ENCODE results near the gene LPP. TPM values are rescaled to one million over a fixed set of nuclear protein-coding genes. Genes with fewer than 3 reads are reported as not detected.
"Not testable (repeated sequence)": the region's sequence is repeated elsewhere in the genome, so short reads cannot be mapped to it uniquely, and the experiment has no call there.

The LPP gene
- total RNA-seq, 1 experiment from 2014 or later, result 22.1 TPM

DNA sequence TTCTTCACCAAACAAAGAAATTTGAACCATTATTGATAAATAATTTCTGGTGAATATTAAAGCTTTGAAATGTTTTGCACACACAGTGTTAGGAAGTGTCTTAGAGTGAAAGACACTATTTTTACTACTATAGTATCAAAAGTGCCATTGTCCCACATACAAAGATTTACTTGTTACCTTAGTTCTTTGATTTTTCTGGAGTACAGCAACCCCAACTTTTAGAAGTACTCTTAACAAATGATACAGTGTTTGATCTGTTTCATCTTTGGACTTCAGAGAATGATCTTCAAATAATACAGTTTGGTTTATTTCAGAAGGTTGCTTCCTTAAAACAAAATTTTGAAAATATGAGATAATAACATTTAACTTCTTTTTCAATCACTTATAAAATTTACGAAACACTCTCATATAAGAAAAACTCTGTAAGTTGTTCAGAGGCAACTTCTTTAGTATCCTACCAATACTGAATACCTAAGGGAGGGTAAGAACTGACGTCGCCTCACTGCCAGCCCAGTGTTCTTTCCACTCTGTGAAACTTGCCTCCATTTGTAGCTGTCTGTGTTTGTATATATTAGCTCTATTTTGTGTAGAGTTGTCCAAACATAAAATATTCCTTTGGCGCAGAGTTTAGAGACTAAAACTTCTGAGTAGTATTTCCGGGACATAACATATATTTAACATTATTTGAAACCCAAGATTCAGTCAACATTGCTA, 464.2 kb downstream of the LPP start:
- DNase-seq (ENCODE audit: low spot score), result no peak

DNA sequence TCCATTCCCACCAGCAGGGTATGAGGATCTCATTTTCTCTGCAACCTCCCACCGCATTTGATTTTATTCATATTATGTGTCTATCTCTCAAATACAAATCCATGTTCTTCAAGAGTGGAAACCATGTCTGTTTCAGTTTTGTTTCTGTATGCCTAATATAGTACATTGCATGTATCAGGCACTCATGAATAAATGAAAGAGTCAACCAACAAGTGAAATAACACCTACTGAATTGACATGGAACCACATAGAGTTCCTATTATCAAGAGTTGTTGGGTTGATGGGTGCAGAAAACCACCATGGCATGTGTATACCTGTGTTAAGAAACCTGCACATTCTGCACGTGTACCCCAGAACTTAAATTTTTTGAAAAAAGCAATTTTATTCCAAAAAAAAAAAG, 466.8 kb downstream of the LPP start:
- no peak for DNase-seq (ENCODE audit: low spot score)

GRCh38 chr3:188624384-188624783, 470.4 kb downstream of the LPP start:
- no peak for DNase-seq (ENCODE audit: low spot score)

DNA sequence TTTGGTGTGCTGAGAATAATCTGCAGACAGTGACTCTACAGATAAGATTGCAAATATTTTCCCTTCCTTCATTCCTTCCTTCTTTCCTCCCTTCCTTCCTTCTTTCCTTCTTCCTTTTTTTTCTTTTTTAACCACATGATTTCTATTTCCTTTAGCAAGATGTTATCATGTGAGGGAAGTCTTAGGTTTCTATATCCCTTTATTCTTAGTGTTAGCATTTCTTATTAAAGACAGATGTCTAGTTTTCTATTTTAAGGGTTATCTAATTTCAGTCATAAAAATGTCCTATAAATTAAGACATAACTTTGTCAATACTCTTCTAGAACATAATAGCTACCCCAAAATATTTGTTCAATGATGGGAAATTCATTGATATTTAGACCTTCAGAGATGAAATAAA, 470.9 kb downstream of the LPP start:
- no peak for DNase-seq (ENCODE audit: low spot score)

GRCh38 chr3:188627652-188628051, 473.7 kb downstream of the LPP start:
- DNase-seq (ENCODE audit: low spot score), result no peak

GRCh38 chr3:188631291-188632010, 477.5 kb downstream of the LPP start:
- no peak for DNase-seq (ENCODE audit: low spot score)

GRCh38 chr3:188633206-188633605, 479.2 kb downstream of the LPP start:
- DNase-seq (ENCODE audit: low spot score), result no peak

DNA sequence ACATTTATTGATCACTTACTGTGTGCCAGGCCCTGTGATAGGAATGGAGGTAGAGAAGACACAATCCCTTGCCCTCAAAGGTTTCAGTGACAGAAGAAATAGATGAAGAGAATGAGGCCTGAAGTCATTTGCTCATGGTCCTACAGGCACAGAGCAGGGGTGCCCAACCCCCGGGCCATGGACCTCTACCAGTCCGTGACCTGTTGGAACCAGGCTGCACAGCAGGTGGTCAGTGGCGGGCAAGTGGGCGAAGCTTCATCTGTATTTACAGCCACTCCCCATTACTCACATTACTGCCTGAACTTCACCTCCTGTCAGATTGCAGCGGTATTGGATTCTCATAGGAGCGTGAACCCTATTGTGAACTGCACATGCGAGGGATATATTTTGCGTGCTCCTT, 480.3 kb downstream of the LPP start:
- no peak for DNase-seq (ENCODE audit: low spot score)

DNA sequence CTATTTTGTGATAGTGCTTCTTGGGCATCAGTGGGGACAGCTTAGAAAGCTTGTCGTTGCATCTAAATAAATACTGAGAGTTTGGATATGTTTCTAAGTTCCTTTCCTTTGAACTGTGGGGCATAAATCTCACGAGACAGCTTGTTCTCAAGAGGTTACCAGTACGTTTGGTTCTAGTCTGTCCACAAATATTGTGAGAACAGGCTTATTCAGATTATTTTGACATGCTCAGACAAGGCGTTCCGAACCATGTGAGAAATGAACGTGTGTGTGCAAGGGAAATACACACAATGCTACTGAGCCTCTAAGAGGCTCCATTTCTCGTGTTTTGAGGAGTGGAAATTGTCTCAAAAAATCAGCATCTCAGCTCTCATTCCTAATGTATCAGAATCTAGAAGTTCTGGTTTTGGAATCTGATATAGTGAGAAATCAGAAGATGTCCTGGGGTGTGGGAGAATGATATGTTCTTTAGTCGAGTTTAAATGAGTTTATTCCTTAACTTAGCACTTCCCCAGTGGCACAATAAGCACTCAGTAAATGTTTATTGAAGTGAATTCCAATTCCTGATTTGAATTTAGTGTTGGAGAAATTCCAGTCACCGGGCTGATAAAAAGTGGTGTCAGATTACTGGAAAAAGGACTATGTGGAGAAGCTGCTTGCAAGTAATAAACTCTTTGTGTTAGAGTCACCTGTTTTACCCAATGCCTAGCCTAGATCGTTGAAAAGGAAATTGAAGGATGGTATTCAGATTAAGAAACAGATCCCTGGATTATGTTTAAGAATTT, 481.5 kb downstream of the LPP start:
- no peak for DNase-seq (ENCODE audit: low spot score)

GRCh38 chr3:188636292-188636691, 482.3 kb downstream of the LPP start:
- not testable (repeated sequence) for DNase-seq (ENCODE audit: low spot score)

- DNase-seq (ENCODE audit: low spot score), result no peak
Observed at GRCh38 chr3:188641076-188641475, 487.1 kb downstream of the LPP start.

DNA sequence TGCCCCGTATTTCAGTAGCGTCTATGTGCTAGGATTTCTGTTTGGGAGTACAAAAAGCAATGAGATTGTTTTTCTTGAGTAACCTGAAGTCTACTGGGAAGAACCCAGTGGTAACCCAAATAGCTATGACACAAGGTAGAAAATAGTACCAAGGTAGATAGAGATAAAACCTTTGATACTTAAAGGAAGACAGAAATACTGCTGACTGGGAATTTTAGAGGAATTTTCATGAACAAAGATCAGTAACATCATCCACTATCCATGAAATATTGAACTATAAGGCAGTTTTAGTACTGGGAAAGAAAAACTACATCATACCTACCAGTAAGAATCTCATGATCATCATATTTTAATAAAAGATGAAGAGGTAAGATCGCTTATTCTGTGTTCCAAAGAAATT, 489.8 kb downstream of the LPP start:
- DNase-seq (ENCODE audit: low spot score), result no peak

- peak; percentile 7 for DNase-seq (ENCODE audit: low spot score)
Observed at GRCh38 chr3:188646592-188646991, 492.6 kb downstream of the LPP start.

- no peak for DNase-seq (ENCODE audit: low spot score)
Observed at GRCh38 chr3:188647237-188647636, 493.3 kb downstream of the LPP start.

- no peak for DNase-seq (ENCODE audit: low spot score)
Observed at GRCh38 chr3:188649521-188649920, 495.6 kb downstream of the LPP start.

GRCh38 chr3:188656196-188656982, 502.4 kb downstream of the LPP start:
- no peak for DNase-seq (ENCODE audit: low spot score)

DNA sequence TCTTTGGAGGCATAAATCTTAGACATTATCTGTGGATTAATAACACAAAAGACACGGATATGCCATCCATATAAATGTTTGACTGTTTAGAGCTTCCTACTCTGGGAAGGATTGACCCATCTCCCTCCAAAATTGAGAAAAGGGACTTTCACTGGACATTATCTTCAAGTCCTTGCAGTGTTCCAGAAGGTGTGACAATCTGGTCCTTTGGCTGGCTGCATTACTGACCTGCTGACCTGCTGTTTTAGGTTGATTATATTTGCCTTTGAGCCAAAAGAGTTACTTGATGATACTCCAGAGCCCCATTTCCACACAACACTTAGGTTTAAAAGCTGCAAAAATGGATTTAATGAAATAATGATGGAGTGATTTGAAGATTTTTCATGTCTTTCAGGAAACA, 504.6 kb downstream of the LPP start:
- DNase-seq (ENCODE audit: low spot score), result no peak

GRCh38 chr3:188659449-188660090, 505.6 kb downstream of the LPP start:
- no peak for DNase-seq (ENCODE audit: low spot score)

GRCh38 chr3:188660415-188660814, 506.5 kb downstream of the LPP start:
- DNase-seq (ENCODE audit: low spot score), result no peak

GRCh38 chr3:188661806-188662205, 507.8 kb downstream of the LPP start:
- no peak for DNase-seq (ENCODE audit: low spot score)

DNA sequence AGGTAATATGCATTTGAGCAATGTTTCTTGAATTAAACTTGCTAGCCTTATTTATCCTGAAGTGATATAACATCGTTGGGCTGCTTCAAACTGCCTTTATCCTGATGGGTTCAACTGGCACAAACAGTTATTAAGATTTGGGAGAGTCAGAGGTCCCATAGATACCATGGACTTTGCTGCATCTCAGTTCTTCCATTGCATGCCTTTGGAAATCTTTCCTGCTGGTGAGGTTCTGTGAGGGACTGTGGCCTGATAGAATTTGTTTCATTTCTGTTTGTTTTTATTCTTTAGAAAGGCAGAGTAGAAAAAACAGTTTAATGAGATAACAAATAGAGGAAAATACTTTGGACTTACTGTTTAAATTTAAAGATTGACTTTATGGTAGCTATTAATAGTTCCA, 508.3 kb downstream of the LPP start:
- DNase-seq (ENCODE audit: low spot score), result no peak

Measured in HT-29 (cell line).